ENCODE measurements around the gene WT1. TPM values are rescaled to one million over a fixed set of nuclear protein-coding genes. Genes with fewer than 3 reads are reported as not detected.
A peak's percentile ranks its signal among the peaks of the same experiment; 100 is the strongest.

WT1 gene
- total and polyA plus RNA-seq, 2 of the 4 experiments (the other 2 are of a cell fraction): not detected

- no peak overlapping the region for H4K91ac ChIP-seq (ENCODE audit: insufficient read depth, low read depth, low read length)
- CTCF ChIA-PET: no interaction called here
- H2AK9ac ChIP-seq (replicated peaks; ENCODE audit: low read depth, low read length, poor library complexity): no peak overlapping the region
- H2AK5ac ChIP-seq (ENCODE audit: low read depth, low read length): no peak overlapping the region
- no TSS peak for BruUV-seq (replicated peaks)
- no peak overlapping the region for H2BK5ac ChIP-seq (ENCODE audit: low read depth, low read length, poor library complexity, severe bottlenecking)
- H4K8ac ChIP-seq (ENCODE audit: low read depth in 2 of 2, low read length in 2 of 2): no peak overlapping the region
- no peaks in the 10 kb centered on the region; the same call in 1 of the 2 replicates for H4K20me1 ChIP-seq (ENCODE audit: insufficient read depth, low read length)
- H3K27me3 ChIP-seq (ENCODE audit: control insufficient read depth, insufficient read depth, low read length): peaks cover 95% of the 10 kb centered on the region
- no peak overlapping the region for H3K4me2 ChIP-seq (ENCODE audit: low read depth, low read length)
- H2BK20ac ChIP-seq (ENCODE audit: low read depth, low read length): no peak overlapping the region
- no peak overlapping the region for H3K56ac ChIP-seq (ENCODE audit: extremely low read depth, insufficient read depth, low read length)
- H2BK120ac ChIP-seq (ENCODE audit: low read depth, low read length): no peak overlapping the region
- H3K79me1 ChIP-seq (ENCODE audit: low read depth in 1 of 2, low read length in 2 of 2): no peaks in the 10 kb centered on the region
- H3K9me1 ChIP-seq (ENCODE audit: insufficient read depth, low read length): no peaks in the 10 kb centered on the region; the same call in 1 of the 2 replicates
- H3K4me1 ChIP-seq (ENCODE audit: control insufficient read depth, insufficient read depth, low read length): no peaks in the 10 kb centered on the region
- no peak overlapping the region for H3K27ac ChIP-seq (ENCODE audit: insufficient read depth, low read length)
- no peak overlapping the region for H3K4me3 ChIP-seq (ENCODE audit: insufficient read depth, low read depth, low read length)
- H3K14ac ChIP-seq (replicated peaks; ENCODE audit: low read depth, low read length): no peak overlapping the region
- no peak overlapping the region for H3K9ac ChIP-seq (ENCODE audit: low read depth, low read length)
- DNase-seq (no peak), ATAC-seq (ENCODE audit: low read depth) (no peak; the same call in 1 of the 2 replicates)
- H3K23ac ChIP-seq (ENCODE audit: low read depth, low read length): no peak overlapping the region
- dilution Hi-C loops (cut with HindIII; ENCODE audit: low sequenced_read_pairs, unreplicated experiment): no loop called here
- no peak overlapping the region for H2BK15ac ChIP-seq (ENCODE audit: low read depth, low read length)
- H4K5ac ChIP-seq (ENCODE audit: low read depth, low read length): no peak overlapping the region
- no peaks in the 10 kb centered on the region for H3K36me3 ChIP-seq (ENCODE audit: control insufficient read depth, insufficient read depth, low read length)
- intact Hi-C loops (cut with micrococcal nuclease): no loop called here
- no peak overlapping the region for H3K4ac ChIP-seq (ENCODE audit: low read depth, low read length)
- in situ Hi-C loops (cut with MboI; ENCODE audit: low sequenced_read_pairs): no loop called here
- peaks cover 11% of the 10 kb centered on the region for H3K9me3 ChIP-seq (ENCODE audit: control insufficient read depth, insufficient read depth, low read length)
- POLR2A ChIA-PET (ENCODE audit: unreplicated experiment): no interaction called here
- H2AFZ ChIP-seq (replicated peaks; ENCODE audit: low read length, poor library complexity): peak overlapping the region; percentile 32
- WGBS, 2 experiments (ENCODE audit: extremely low coverage in 2 of 2, insufficient read length in 1 of 2): 1% methylated on average over 29 of the region's 77 CpGs; no CpG with 5 or more reads in 1 of the 2 experiments
- no peak overlapping the region for H3K18ac ChIP-seq (ENCODE audit: low read depth, low read length)
- TF ChIP-seq MAFK (IDR thresholded peaks at IDR 0.05; ENCODE audit: low read depth, low read length): no peak
- no peak for TF ChIP-seq MAZ (IDR thresholded peaks at IDR 0.05; ENCODE audit: borderline replicate concordance, low read depth, low read length)
- TF ChIP-seq RFX5 (IDR thresholded peaks at IDR 0.05; ENCODE audit: low read depth, low read length): no peak
- TF ChIP-seq CHD1 (IDR thresholded peaks at IDR 0.05; ENCODE audit: low read depth, low read length): no peak
- TF ChIP-seq CEBPB (IDR thresholded peaks at IDR 0.05; ENCODE audit: low read depth, low read length): no peak
- TF ChIP-seq CTCF (conservative IDR thresholded peaks at IDR 0.05; ENCODE audit: low read depth, low read length): no peak
- no peak for TF ChIP-seq MXI1 (IDR thresholded peaks at IDR 0.05; ENCODE audit: borderline replicate concordance, low read depth, low read length)
- TF ChIP-seq RAD21 (IDR thresholded peaks at IDR 0.05; ENCODE audit: low read length): no peak
These were observed 785 bp downstream of the WT1 start for GRCh38 chr11:32434356-32435151.
